H9 (cell line): ENCODE measurements around the gene CORO7. TPM values are rescaled to one million over a fixed set of nuclear protein-coding genes. Genes with fewer than 3 reads are reported as not detected.

Experiments
- DNase-seq: peaks from one replicate; pipeline ENCODE4 v3.0.0-alpha.2; 2017
- H2AFZ ChIP-seq: one replicate; pipeline ENCODE4 v1.6.1; 2013; ENCODE audit warnings: mild to moderate bottlenecking, low read length, control low read depth, moderate library complexity
- H2AK5ac ChIP-seq: 2 replicates; pipeline ENCODE4 v1.6.1; 2013; ENCODE audit warnings: low read length, control low read depth, mixed read lengths; ENCODE audit not compliant: insufficient read length
- H2BK120ac ChIP-seq: one replicate; pipeline ENCODE4 v1.6.1; 2013; ENCODE audit warnings: low read depth, mild to moderate bottlenecking, low read length, control low read depth, inconsistent platforms; ENCODE audit not compliant: poor library complexity, severe bottlenecking
- H2BK12ac ChIP-seq: 2 replicates; pipeline ENCODE4 v1.6.1; 2013; ENCODE audit warnings: low read length, control low read depth, mixed read lengths, low read depth; ENCODE audit not compliant: insufficient read length
- H2BK15ac ChIP-seq: 2 replicates; pipeline ENCODE4 v1.6.1; 2013; ENCODE audit warnings: low read depth, low read length, control low read depth
- H2BK20ac ChIP-seq: one replicate; pipeline ENCODE4 v1.6.1; 2013; ENCODE audit warnings: low read depth, mild to moderate bottlenecking, low read length, control low read depth, inconsistent platforms; ENCODE audit not compliant: poor library complexity, severe bottlenecking
- H2BK5ac ChIP-seq: 2 replicates; pipeline ENCODE4 v1.6.1; 2013; ENCODE audit warnings: low read length, control low read depth, mixed read lengths; ENCODE audit not compliant: insufficient read length
- H3K14ac ChIP-seq: 2 replicates; pipeline ENCODE4 v1.6.1; 2013; ENCODE audit warnings: low read length, control low read depth; ENCODE audit not compliant: insufficient read depth
- H3K18ac ChIP-seq: 2 replicates; pipeline ENCODE4 v1.6.1; 2013; ENCODE audit warnings: low read depth, mild to moderate bottlenecking, mixed read lengths, low read length, control low read depth; ENCODE audit not compliant: insufficient read length
- H3K23ac ChIP-seq: 2 replicates; pipeline ENCODE4 v1.6.1; 2013; ENCODE audit warnings: low read length, control low read depth, mixed read lengths, low read depth; ENCODE audit not compliant: insufficient read length
- H3K23me2 ChIP-seq: 2 replicates; pipeline ENCODE4 v1.6.1; 2013; ENCODE audit warnings: low read depth, mild to moderate bottlenecking, mixed read lengths, low read length, control low read depth; ENCODE audit not compliant: insufficient read length, poor library complexity, severe bottlenecking
- H3K27ac ChIP-seq: 2 replicates; pipeline ENCODE4 v1.5.1; 2013; ENCODE audit warnings: low read length, control low read depth, mixed read lengths, low read depth; ENCODE audit not compliant: insufficient read length
- H3K27me3 ChIP-seq: 2 replicates; pipeline ENCODE4 v1.6.1; 2013; ENCODE audit warnings: low read length, control low read depth, inconsistent platforms; ENCODE audit not compliant: insufficient read depth
- H3K4ac ChIP-seq: 2 replicates; pipeline ENCODE4 v1.6.1; 2013; ENCODE audit warnings: low read depth, mild to moderate bottlenecking, control low read depth, inconsistent platforms, low read length, moderate library complexity
- H3K4me1 ChIP-seq: 2 replicates; pipeline ENCODE4 v1.6.1; 2013; ENCODE audit warnings: low read length, control low read depth, inconsistent platforms; ENCODE audit not compliant: insufficient read depth
- H3K4me2 ChIP-seq: 2 replicates; pipeline ENCODE4 v1.6.1; 2013; ENCODE audit warnings: low read length, control low read depth, mixed read lengths; ENCODE audit not compliant: insufficient read length, insufficient read depth
- H3K56ac ChIP-seq: 2 replicates; pipeline ENCODE4 v1.6.1; 2013; ENCODE audit warnings: low read depth, mild to moderate bottlenecking, mixed read lengths, low read length, control low read depth; ENCODE audit not compliant: insufficient read length
- H3K79me1 ChIP-seq: 2 replicates; pipeline ENCODE4 v1.6.1; 2013; ENCODE audit warnings: low read depth, mild to moderate bottlenecking, moderate library complexity, low read length, control low read depth, inconsistent platforms; ENCODE audit not compliant: insufficient read depth, poor library complexity, severe bottlenecking
- H3K79me2 ChIP-seq: 2 replicates; pipeline ENCODE4 v1.6.1; 2013; ENCODE audit warnings: low read length, control low read depth, inconsistent platforms; ENCODE audit not compliant: insufficient read depth
- H3K9ac ChIP-seq: 2 replicates; pipeline ENCODE4 v1.6.1; 2013; ENCODE audit warnings: low read length, control low read depth, mixed read lengths; ENCODE audit not compliant: insufficient read length; ENCODE audit errors: extremely low read depth
- H3K9me3 ChIP-seq: one replicate; pipeline ENCODE4 v1.6.1; 2013; ENCODE audit warnings: low read depth, low read length, inconsistent platforms; ENCODE audit not compliant: control insufficient read depth
- H3T11ph ChIP-seq: one replicate; pipeline ENCODE4 v1.6.1; 2013; ENCODE audit warnings: mild to moderate bottlenecking, low read length, control low read depth, inconsistent platforms
- H4K20me1 ChIP-seq: one replicate; pipeline ENCODE4 v1.6.1; 2013; ENCODE audit not compliant: control insufficient read depth, insufficient read length, insufficient read depth
- H4K5ac ChIP-seq: 2 replicates; pipeline ENCODE4 v1.6.1; 2013; ENCODE audit warnings: low read depth, mild to moderate bottlenecking, mixed read lengths, low read length, control low read depth; ENCODE audit not compliant: insufficient read length
- H4K8ac ChIP-seq: replicated peaks from 2 replicates; pipeline ENCODE4 v1.6.1; 2013; ENCODE audit warnings: low read length, control low read depth, mixed read lengths, low read depth; ENCODE audit not compliant: insufficient read length
- H4K91ac ChIP-seq: 2 replicates; pipeline ENCODE4 v1.6.1; 2013; ENCODE audit warnings: low read depth, mild to moderate bottlenecking, moderate library complexity, mixed read lengths, low read length, control low read depth; ENCODE audit not compliant: insufficient read length
- H3K27ac Mint-ChIP-seq, 3 experiments: 2 replicates in 2 of 3; 3 replicates in 1 of 3; pipeline ENCODE4 v1.8.0; 2020 to 2021; ENCODE audit warnings: mixed read lengths in 3 of 3, mild to moderate bottlenecking in 1 of 3, moderate library complexity in 1 of 3
- H3K27me3 Mint-ChIP-seq: 2 replicates; pipeline ENCODE4 v1.8.0; 2021; ENCODE audit warnings: low read depth, mild to moderate bottlenecking, moderate library complexity, mixed read lengths
- H3K36me3 Mint-ChIP-seq, 3 experiments: 2 replicates in 2 of 3; 3 replicates in 1 of 3; pipeline ENCODE4 v1.8.0; 2020 to 2021; ENCODE audit warnings: low read depth in 3 of 3, mixed read lengths in 3 of 3; ENCODE audit not compliant: insufficient read depth in 1 of 3
- H3K4me1 Mint-ChIP-seq, 2 experiments: 2 replicates each; pipeline ENCODE4 v1.8.0; 2020; ENCODE audit warnings: mixed read lengths in 2 of 2
- H3K4me3 Mint-ChIP-seq, 2 experiments: 2 replicates in 1 of 2; 3 replicates in 1 of 2; pipeline ENCODE4 v1.8.0; 2020 to 2021; ENCODE audit warnings: mild to moderate bottlenecking in 2 of 2, mixed read lengths in 2 of 2, moderate library complexity in 1 of 2
- H3K9me3 Mint-ChIP-seq, 2 experiments: 2 replicates in 1 of 2; 3 replicates in 1 of 2; pipeline ENCODE4 v1.8.0; 2020; ENCODE audit warnings: mild to moderate bottlenecking in 2 of 2, mixed read lengths in 2 of 2, moderate library complexity in 1 of 2
- WGBS: extraction: QIAGEN DNeasy Blood & Tissue Kit; methylation state at CpG from one replicate; pipeline ENCODE4 v1.1.7; 2013; ENCODE audit warnings: missing lambda C conversion rate, low lambda C conversion rate, mixed read lengths; ENCODE audit not compliant: insufficient read length; ENCODE audit errors: extremely low coverage; 5-methylcytosine and 5-hydroxymethylcytosine counted together
- total RNA-seq: library from RNA; stranded (reverse); gene quantifications from 2 replicates; pipeline ENCODE4 v1.2.1, GENCODE V29; 2021
- TF ChIP-seq, protein P1 (sequence below): fragments of 200-600 bp; sonication (generic); conservative IDR thresholded peaks from 3 replicates; pipeline ENCODE4 v1.8.0; 2021; ENCODE audit warnings: antibody characterized with exemption, mild to moderate bottlenecking

The CORO7 gene
- total RNA-seq, 1 experiment from 2014 or later: 38.4 TPM

GRCh38 chr16:4388271-4389021, 27.9 kb downstream of the CORO7 start:
- no peak for DNase-seq
- Mint-ChIP-seq H3K4me3 (no peak overlapping the region; a peak in 1 of 5 replicates), H3K9me3 (no peaks in the 10 kb centered on the region), H3K36me3 (peaks cover 0 to 5% (median 2%) of the 10 kb centered on the region in 3 experiments; a peak in 2 of 7 replicates), H3K4me1 (peaks cover 39 to 45% of the 10 kb centered on the region in 2 experiments), H3K27me3 (no peaks in the 10 kb centered on the region), H3K27ac (peak overlapping the region in 2 of 3 experiments; percentile 33 to 85; a peak in 2 of 7 replicates)
- H3K79me2 ChIP-seq: no peaks in the 10 kb centered on the region
- no peak overlapping the region for H4K91ac ChIP-seq
- H3K9ac ChIP-seq: no peak overlapping the region
- H3K4me1 ChIP-seq: peaks cover 5% of the 10 kb centered on the region; the same call in 1 of the 2 replicates
- H2BK15ac ChIP-seq: no peak overlapping the region
- no peak overlapping the region for H2BK5ac ChIP-seq
- H3K9me3 ChIP-seq: no peaks in the 10 kb centered on the region
- no peaks in the 10 kb centered on the region for H4K20me1 ChIP-seq
- peak overlapping the region; percentile 10 for H3K18ac ChIP-seq
- no peaks in the 10 kb centered on the region for H3K27me3 ChIP-seq
- no peak overlapping the region for H4K8ac ChIP-seq
- H3K23me2 ChIP-seq: no peaks in the 10 kb centered on the region
- H2AFZ ChIP-seq: no peak overlapping the region
- no peak overlapping the region for H3K4ac ChIP-seq
- H3K27ac ChIP-seq: no peak overlapping the region
- H2BK120ac ChIP-seq: no peak overlapping the region
- H4K5ac ChIP-seq: no peak overlapping the region
- H3K14ac ChIP-seq: peak overlapping the region; percentile 16; the same call in 1 of the 2 replicates
- H2AK5ac ChIP-seq: no peak overlapping the region
- H3K4me2 ChIP-seq: no peak overlapping the region
- no CpG with 5 or more reads among the region's 19 CpGs for WGBS
- TF ChIP-seq, protein P1, sequence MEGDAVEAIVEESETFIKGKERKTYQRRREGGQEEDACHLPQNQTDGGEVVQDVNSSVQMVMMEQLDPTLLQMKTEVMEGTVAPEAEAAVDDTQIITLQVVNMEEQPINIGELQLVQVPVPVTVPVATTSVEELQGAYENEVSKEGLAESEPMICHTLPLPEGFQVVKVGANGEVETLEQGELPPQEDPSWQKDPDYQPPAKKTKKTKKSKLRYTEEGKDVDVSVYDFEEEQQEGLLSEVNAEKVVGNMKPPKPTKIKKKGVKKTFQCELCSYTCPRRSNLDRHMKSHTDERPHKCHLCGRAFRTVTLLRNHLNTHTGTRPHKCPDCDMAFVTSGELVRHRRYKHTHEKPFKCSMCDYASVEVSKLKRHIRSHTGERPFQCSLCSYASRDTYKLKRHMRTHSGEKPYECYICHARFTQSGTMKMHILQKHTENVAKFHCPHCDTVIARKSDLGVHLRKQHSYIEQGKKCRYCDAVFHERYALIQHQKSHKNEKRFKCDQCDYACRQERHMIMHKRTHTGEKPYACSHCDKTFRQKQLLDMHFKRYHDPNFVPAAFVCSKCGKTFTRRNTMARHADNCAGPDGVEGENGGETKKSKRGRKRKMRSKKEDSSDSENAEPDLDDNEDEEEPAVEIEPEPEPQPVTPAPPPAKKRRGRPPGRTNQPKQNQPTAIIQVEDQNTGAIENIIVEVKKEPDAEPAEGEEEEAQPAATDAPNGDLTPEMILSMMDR: no peak
- H3K23ac ChIP-seq: no peak overlapping the region
- H3T11ph ChIP-seq: no peak overlapping the region
- H2BK12ac ChIP-seq: no peak overlapping the region
- no peaks in the 10 kb centered on the region for H3K79me1 ChIP-seq
- H3K56ac ChIP-seq: no peak overlapping the region
- H2BK20ac ChIP-seq: no peak overlapping the region
